Right renal pelvis (tissue), 4 donors: ENCODE measurements around the gene RPL29. TPM values are rescaled to one million over a fixed set of nuclear protein-coding genes. Genes with fewer than 3 reads are reported as not detected.

Source experiments
- DNase-seq, 4 donors: peaks; one replicate each; pipeline ENCODE4 v3.0.0-alpha.2; 2013; ENCODE audit warnings: low read depth in 4 of 4, low spot score in 3 of 4, missing footprints in 1 of 4
- polyA plus RNA-seq, 4 donors: library from polyadenylated mRNA; unstranded; fragments of 120-200 nt; gene quantifications; one replicate each; pipeline ENCODE4 v1.2.1, GENCODE V29; 2013; ENCODE audit not compliant: insufficient read length in 4 of 4

The RPL29 gene
- polyA plus RNA-seq, 4 donors = 1,532 to 1,899 (median 1,617) TPM

GRCh38 chr3:51953445-51953844 lies 42.2 kb downstream of the RPL29 start:
- DNase-seq = no peak

- no peak for DNase-seq
These were observed 44.8 kb downstream of the RPL29 start for GRCh38 chr3:51950899-51951298.

GRCh38 chr3:51949121-51949520 lies 46.6 kb downstream of the RPL29 start:
- DNase-seq = no peak

- no peak for DNase-seq
These were observed 47.6 kb downstream of the RPL29 start for GRCh38 chr3:51948016-51948580.

- no peak for DNase-seq
These were observed 48.3 kb downstream of the RPL29 start for GRCh38 chr3:51947215-51947900.

GRCh38 chr3:51946796-51947195 lies 48.9 kb downstream of the RPL29 start:
- DNase-seq = no peak

- DNase-seq = no peak
These were observed 49.6 kb downstream of the RPL29 start for GRCh38 chr3:51945926-51946705.

- no peak for DNase-seq
These were observed 50.5 kb downstream of the RPL29 start for GRCh38 chr3:51945031-51945840.

GRCh38 chr3:51944451-51945021 lies 51.2 kb downstream of the RPL29 start:
- no peak for DNase-seq

Other genes starting within 250 kb of the RPL29 start
- not detected for gene IQCF6, start 216.7 kb downstream of the RPL29 start, polyA plus RNA-seq
- not detected for gene IQCF2, start 134.3 kb downstream of the RPL29 start, polyA plus RNA-seq
- gene IQCF5, start 120.3 kb downstream of the RPL29 start, polyA plus RNA-seq = not detected
- not detected for gene IQCF1, start 92.5 kb downstream of the RPL29 start, polyA plus RNA-seq
- 10 to 100 TPM; 17.6 to 22.6 (median 19.9) TPM for gene RRP9, start 54.0 kb downstream of the RPL29 start, polyA plus RNA-seq
- gene PARP3, start 53.5 kb downstream of the RPL29 start, polyA plus RNA-seq = 10 to 100 TPM; 16.0 to 19.6 (median 17.2) TPM
- under 1 TPM; 0.30 to 0.68 (median 0.40) TPM for gene GPR62, start 40.5 kb downstream of the RPL29 start, polyA plus RNA-seq
- 10 to 100 TPM; 53.6 to 68.2 (median 56.2) TPM for gene PCBP4, start 28.4 kb downstream of the RPL29 start, polyA plus RNA-seq
- 10 to 100 TPM; 80.5 to 95.6 (median 90.7) TPM for gene ABHD14B, start 21.8 kb downstream of the RPL29 start, polyA plus RNA-seq
- gene ABHD14A, start 20.8 kb downstream of the RPL29 start, polyA plus RNA-seq = 10 to 100 TPM; 24.1 to 34.7 (median 26.9) TPM
- gene ACY1, start 12.4 kb downstream of the RPL29 start, polyA plus RNA-seq = 100 to 1,000 TPM; 102 to 142 (median 115) TPM
- 10 to 100 TPM; 16.7 to 20.0 (median 18.4) TPM for gene DUSP7, start 60.7 kb upstream of the RPL29 start, polyA plus RNA-seq
- 1 to 10 TPM; 7.1 to 8.6 (median 7.9) TPM for gene POC1A, start 158.5 kb upstream of the RPL29 start, polyA plus RNA-seq
- 10 to 100 TPM; 46.2 to 53.4 (median 48.1) TPM for gene ALAS1, start 202.3 kb upstream of the RPL29 start, polyA plus RNA-seq
- under 1 TPM; 0.08 to 0.27 (median 0.19) TPM for gene TLR9, start 229.8 kb upstream of the RPL29 start, polyA plus RNA-seq
- gene TWF2, start 243.3 kb upstream of the RPL29 start, polyA plus RNA-seq = 10 to 100 TPM; 26.0 to 36.8 (median 28.0) TPM
- gene PPM1M, start 249.9 kb upstream of the RPL29 start, polyA plus RNA-seq = 10 to 100 TPM; 17.9 to 20.6 (median 20.1) TPM